Erythroblast (primary cell): ENCODE measurements around the gene FCRL6.

Experiments used
- GATA1 ChIP-seq: IDR thresholded peaks from 2 replicates; pipeline ENCODE4 v1.6.1; 2011; ENCODE audit warnings: low read depth, mild to moderate bottlenecking, control low read depth, low read length, moderate library complexity
- POLR2A ChIP-seq: IDR thresholded peaks from 2 replicates; pipeline ENCODE4 v1.6.1; 2011; ENCODE audit warnings: mild to moderate bottlenecking, low read length

DNA sequence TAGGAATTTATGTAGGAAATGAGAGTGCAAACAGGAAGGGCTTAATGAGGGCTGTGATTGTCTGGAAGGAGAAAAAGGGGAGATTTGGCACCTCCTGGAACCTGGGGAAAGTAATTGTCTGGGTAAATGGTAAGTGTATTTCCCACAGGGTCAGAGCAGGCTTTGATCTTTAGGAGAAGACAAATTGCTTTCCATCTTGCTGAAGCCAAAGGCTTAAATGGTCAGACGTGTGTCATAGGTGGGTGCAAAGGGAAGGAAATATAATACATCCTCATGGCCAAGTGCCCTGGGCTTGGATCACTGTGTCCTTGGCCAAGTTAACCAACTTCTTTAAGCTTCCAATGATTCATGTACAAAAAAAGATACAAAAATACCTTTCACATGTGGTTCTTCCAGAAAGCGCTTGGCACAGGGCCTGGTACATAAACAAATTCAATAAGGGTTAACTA, 22.7 kb upstream of the FCRL6 start:
- no peak for TF ChIP-seq POLR2A
- no peak for TF ChIP-seq GATA1
